PC-9 (cell line): ENCODE measurements around the gene PLAGL1. TPM values are rescaled to one million over a fixed set of nuclear protein-coding genes. Genes with fewer than 3 reads are reported as not detected.
"Not testable (repeated sequence)": the region's sequence is repeated elsewhere in the genome, so short reads cannot be mapped to it uniquely, and the experiment has no call there.

Experiments used
- BruUV-seq: library from RNA; stranded (reverse); fragments of 400-500 nt; replicated peaks from 2 replicates; lab custom pipeline; 2021; lab: Mats Ljungman, UMichigan
- CTCF ChIA-PET: fragments of 300-600 bp; sonication (Branson Sonifier 250); formaldehyde crosslinking; loops from one replicate; lab custom pipeline; 2022; ENCODE audit warnings: antibody characterized with exemption; lab: Charles Lee
- POLR2A ChIA-PET: fragments of 300-600 bp; sonication (Branson Sonifier 250); formaldehyde crosslinking; loops from one replicate; lab custom pipeline; 2022; ENCODE audit warnings: antibody characterized with exemption; ENCODE audit not compliant: unreplicated experiment; lab: Charles Lee
- DNase-seq, 2 experiments: peaks; one replicate each; pipeline versions ENCODE4 v3.0.0 to v3.0.0-alpha.2; 2015 to 2022; ENCODE audit warnings: mixed read lengths in 1 of 2
- H2AFZ ChIP-seq: fragments of 200-600 bp; sonication (generic); 2 replicates; pipeline ENCODE4 v1.8.1; 2017; ENCODE audit warnings: antibody characterized with exemption
- H3F3A ChIP-seq: fragments of 200-600 bp; sonication (generic); 2 replicates; pipeline ENCODE4 v1.8.1; 2017; ENCODE audit warnings: antibody characterized with exemption, mild to moderate bottlenecking, low read depth; ENCODE audit not compliant: insufficient read depth
- H3K27ac ChIP-seq: fragments of 200-600 bp; sonication (generic); 2 replicates; pipeline ENCODE4 v1.6.1; 2016; ENCODE audit warnings: mixed run types
- H3K27me3 ChIP-seq: fragments of 200-600 bp; sonication (generic); 2 replicates; pipeline ENCODE4 v1.6.1; 2016; ENCODE audit warnings: low read depth, mixed run types; ENCODE audit not compliant: insufficient read depth
- H3K36me3 ChIP-seq: fragments of 200-600 bp; sonication (generic); 2 replicates; pipeline ENCODE4 v1.6.1; 2016; ENCODE audit warnings: low read depth, mixed run types
- H3K4me1 ChIP-seq: fragments of 200-600 bp; sonication (generic); replicated peaks from 2 replicates; pipeline ENCODE4 v1.6.1; 2016; ENCODE audit warnings: mixed run types; ENCODE audit not compliant: insufficient read depth
- H3K4me2 ChIP-seq: fragments of 200-600 bp; sonication (generic); 2 replicates; pipeline ENCODE4 v1.6.1; 2017; ENCODE audit warnings: mixed run types
- H3K4me3 ChIP-seq: fragments of 200-600 bp; sonication (generic); 2 replicates; pipeline ENCODE4 v1.6.1; 2016; ENCODE audit warnings: mixed run types
- H3K79me2 ChIP-seq: fragments of 200-600 bp; sonication (generic); 2 replicates; pipeline ENCODE4 v1.6.1; 2017; ENCODE audit warnings: low read depth, mixed run types
- H3K9me2 ChIP-seq: fragments of 200-600 bp; sonication (generic); 2 replicates; pipeline ENCODE4 v1.8.1; 2017; ENCODE audit warnings: mild to moderate bottlenecking; ENCODE audit not compliant: insufficient read depth
- H3K9me3 ChIP-seq: fragments of 200-600 bp; sonication (generic); 2 replicates; pipeline ENCODE4 v1.8.1; 2016; ENCODE audit warnings: low read depth; ENCODE audit not compliant: insufficient read depth
- H4K20me1 ChIP-seq: fragments of 200-600 bp; sonication (generic); 2 replicates; pipeline ENCODE4 v1.8.1; 2017; ENCODE audit not compliant: insufficient read depth
- EZH2 ChIP-seq: fragments of 200-600 bp; sonication (generic); IDR thresholded peaks from 2 replicates; pipeline ENCODE4 v1.8.0; 2017; ENCODE audit warnings: antibody characterized with exemption, low read depth
- intact Hi-C: fragments of 100-400 bp; cut with micrococcal nuclease; formaldehyde crosslinking; loops from one replicate; pipeline ENCODE4 v1.10.0; 2022; ENCODE audit not compliant: unreplicated experiment
- total RNA-seq: library from RNA; stranded (reverse); gene quantifications from 2 replicates; pipeline ENCODE4 v1.2.3, GENCODE V29; 2021
- TF ChIP-seq, protein P1 (sequence below): fragments of 200-600 bp; sonication (generic); conservative IDR thresholded peaks from 2 replicates; pipeline ENCODE4 v1.6.1; 2017; ENCODE audit warnings: mixed run types, antibody characterized with exemption, mild to moderate bottlenecking, moderate library complexity

Gene PLAGL1
- total RNA-seq, 1 experiment from 2014 or later, result 8.3 TPM

DNA sequence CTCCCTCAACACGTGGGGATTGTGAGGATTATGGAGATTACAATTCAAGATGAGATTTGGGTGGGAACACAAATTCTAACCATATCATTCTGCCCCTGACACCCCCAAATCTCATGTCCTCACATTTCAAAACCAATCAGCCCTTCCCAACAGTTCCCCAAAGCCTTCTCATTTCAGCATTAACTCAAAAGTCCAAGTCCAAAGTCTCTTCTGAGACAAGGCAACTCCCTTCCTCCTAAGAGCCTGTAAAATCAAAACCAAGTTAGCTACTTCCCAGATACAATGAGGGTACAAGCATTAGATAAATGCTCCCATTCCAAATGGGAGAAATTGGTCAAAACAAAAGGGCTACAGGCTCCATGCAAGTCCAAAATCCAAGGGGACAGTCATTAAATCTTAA is 39.6 kb upstream of the PLAGL1 start:
- no peak for TF ChIP-seq EZH2
- H3K79me2 ChIP-seq, result no peaks in the 10 kb centered on the region
- no peak for DNase-seq
- H3K4me2 ChIP-seq, result no peak overlapping the region
- H2AFZ ChIP-seq, result no peak overlapping the region
- no TSS peak for BruUV-seq
- H3K27ac ChIP-seq, result no peak overlapping the region
- H4K20me1 ChIP-seq, result no peaks in the 10 kb centered on the region
- H3K4me3 ChIP-seq, result no peak overlapping the region
- intact Hi-C loops, result no loop called here
- H3K4me1 ChIP-seq, result no peaks in the 10 kb centered on the region
- CTCF ChIA-PET, result no interaction called here
- POLR2A ChIA-PET, result no interaction called here
- H3K27me3 ChIP-seq, result peaks cover 5% of the 10 kb centered on the region; the same call in 1 of the 2 replicates
- no peaks in the 10 kb centered on the region for H3K9me2 ChIP-seq
- H3F3A ChIP-seq, result no peaks in the 10 kb centered on the region
- no peaks in the 10 kb centered on the region for H3K36me3 ChIP-seq
- no peaks in the 10 kb centered on the region; the same call in 1 of the 2 replicates for H3K9me3 ChIP-seq

DNA sequence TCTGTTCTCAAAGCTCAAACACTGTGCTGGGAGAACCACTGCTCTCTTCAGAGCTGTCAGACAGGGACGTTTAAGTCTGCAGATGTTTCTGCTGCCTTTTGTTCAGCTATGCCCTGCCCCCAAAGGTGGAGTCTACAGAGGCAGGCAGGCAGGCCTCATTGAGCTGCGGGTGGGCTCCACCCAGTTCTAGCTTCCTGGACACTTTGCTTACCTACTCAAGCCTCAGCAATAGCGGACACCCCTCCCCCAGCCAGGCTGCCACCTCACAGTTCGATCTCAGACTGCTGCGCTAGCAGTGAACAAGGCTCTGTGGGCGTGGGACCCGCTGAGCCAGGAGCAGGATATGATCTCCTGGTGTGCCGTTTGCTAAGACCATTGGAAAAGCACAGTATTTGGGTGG is 38.6 kb upstream of the PLAGL1 start:
- H3K27me3 ChIP-seq, H3K4me2 ChIP-seq, H3K79me2 ChIP-seq, H3K4me3 ChIP-seq, BruUV-seq, H2AFZ ChIP-seq, CTCF ChIA-PET, H3K9me3 ChIP-seq, H3F3A ChIP-seq, H3K4me1 ChIP-seq, H3K9me2 ChIP-seq, H3K36me3 ChIP-seq, POLR2A ChIA-PET, H4K20me1 ChIP-seq, H3K27ac ChIP-seq, intact Hi-C loops, DNase-seq: not testable (repeated sequence)

DNA sequence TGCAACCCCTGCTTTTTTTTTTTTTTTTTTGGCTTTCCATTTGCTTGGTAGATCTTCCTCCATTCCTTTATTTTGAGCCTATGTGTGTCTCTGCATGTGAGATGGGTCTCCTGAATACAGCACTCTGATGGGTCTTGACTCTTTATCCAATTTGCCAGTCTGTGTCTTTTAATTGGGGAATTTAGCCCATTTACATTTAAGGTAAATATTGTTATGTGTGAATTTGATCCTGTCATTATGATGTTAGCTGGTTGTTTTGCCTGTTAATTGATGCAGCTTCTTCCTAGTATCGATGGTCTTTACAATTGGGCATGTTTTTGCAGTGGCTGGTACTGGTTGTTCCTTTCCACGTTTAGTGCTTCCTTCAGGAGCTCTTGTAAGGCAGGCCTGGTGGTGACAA is 36.9 kb upstream of the PLAGL1 start:
- H3K9me2 ChIP-seq, H3K27ac ChIP-seq, H3K36me3 ChIP-seq, DNase-seq, H3K4me1 ChIP-seq, H3K79me2 ChIP-seq, H3F3A ChIP-seq, H3K27me3 ChIP-seq, H3K4me3 ChIP-seq, H4K20me1 ChIP-seq, H3K4me2 ChIP-seq, intact Hi-C loops, H2AFZ ChIP-seq, CTCF ChIA-PET, H3K9me3 ChIP-seq, POLR2A ChIA-PET, BruUV-seq: not testable (repeated sequence)

DNA sequence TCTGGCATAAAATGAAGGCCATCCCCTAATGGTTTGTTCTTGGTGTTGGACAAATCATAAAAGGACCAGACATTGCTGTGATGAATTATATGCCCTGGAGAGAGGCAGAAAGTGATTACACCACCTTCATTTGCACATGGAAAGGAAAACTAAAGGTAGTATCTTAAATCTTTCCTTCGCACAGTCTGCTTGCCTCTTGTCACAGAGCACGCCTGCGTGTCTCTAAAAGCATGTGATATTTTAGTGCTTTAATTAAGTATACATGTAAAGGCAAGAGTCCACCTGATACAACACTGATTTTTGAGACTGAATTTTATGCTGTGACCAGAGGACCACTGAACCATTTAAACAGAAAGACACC is 28.8 kb upstream of the PLAGL1 start:
- no peaks in the 10 kb centered on the region for H4K20me1 ChIP-seq
- no peaks in the 10 kb centered on the region for H3K79me2 ChIP-seq
- ChIA-PET CTCF (no interaction called here), POLR2A (no interaction called here)
- no peak for DNase-seq
- H3K27me3 ChIP-seq, result no peaks in the 10 kb centered on the region
- H3K4me1 ChIP-seq, result no peaks in the 10 kb centered on the region
- no peak overlapping the region for H3K4me2 ChIP-seq
- H3K27ac ChIP-seq, result no peak overlapping the region
- H2AFZ ChIP-seq, result no peak overlapping the region
- H3K9me3 ChIP-seq, result no peaks in the 10 kb centered on the region
- H3K4me3 ChIP-seq, result no peak overlapping the region
- no peaks in the 10 kb centered on the region for H3K36me3 ChIP-seq
- no peaks in the 10 kb centered on the region for H3K9me2 ChIP-seq
- intact Hi-C loops, result no loop called here
- TF ChIP-seq, protein P1, sequence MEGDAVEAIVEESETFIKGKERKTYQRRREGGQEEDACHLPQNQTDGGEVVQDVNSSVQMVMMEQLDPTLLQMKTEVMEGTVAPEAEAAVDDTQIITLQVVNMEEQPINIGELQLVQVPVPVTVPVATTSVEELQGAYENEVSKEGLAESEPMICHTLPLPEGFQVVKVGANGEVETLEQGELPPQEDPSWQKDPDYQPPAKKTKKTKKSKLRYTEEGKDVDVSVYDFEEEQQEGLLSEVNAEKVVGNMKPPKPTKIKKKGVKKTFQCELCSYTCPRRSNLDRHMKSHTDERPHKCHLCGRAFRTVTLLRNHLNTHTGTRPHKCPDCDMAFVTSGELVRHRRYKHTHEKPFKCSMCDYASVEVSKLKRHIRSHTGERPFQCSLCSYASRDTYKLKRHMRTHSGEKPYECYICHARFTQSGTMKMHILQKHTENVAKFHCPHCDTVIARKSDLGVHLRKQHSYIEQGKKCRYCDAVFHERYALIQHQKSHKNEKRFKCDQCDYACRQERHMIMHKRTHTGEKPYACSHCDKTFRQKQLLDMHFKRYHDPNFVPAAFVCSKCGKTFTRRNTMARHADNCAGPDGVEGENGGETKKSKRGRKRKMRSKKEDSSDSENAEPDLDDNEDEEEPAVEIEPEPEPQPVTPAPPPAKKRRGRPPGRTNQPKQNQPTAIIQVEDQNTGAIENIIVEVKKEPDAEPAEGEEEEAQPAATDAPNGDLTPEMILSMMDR, result no peak
- no peak for TF ChIP-seq EZH2
- H3F3A ChIP-seq, result no peaks in the 10 kb centered on the region
- BruUV-seq, result no TSS peak
